Activated CD8-positive, alpha-beta memory T cell treated with anti-CD3 and anti-CD28 coated beads for 36 hours (primary cell): ENCODE data around the gene MAPRE3. TPM values are rescaled to one million over a fixed set of nuclear protein-coding genes. Genes with fewer than 3 reads are reported as not detected.

Source experiments
- CTCF ChIA-PET: fragments of 350-600 bp; sonication (Branson Sonifier 250); formaldehyde crosslinking; loops from one replicate; lab custom pipeline; 2021; ENCODE audit warnings: antibody characterized with exemption; lab: Charles Lee
- POLR2A ChIA-PET: fragments of 350-600 bp; sonication (Branson Sonifier 250); formaldehyde crosslinking; loops from one replicate; lab custom pipeline; 2021; ENCODE audit warnings: antibody characterized with exemption; lab: Charles Lee
- total RNA-seq, 2 experiments: library from RNA; stranded (reverse); gene quantifications; one replicate each; pipeline ENCODE4 v1.2.3, GENCODE V29; 2021

The MAPRE3 gene
- total RNA-seq, 2 experiments from 2014 or later = 2.4 to 3.8 TPM

DNA sequence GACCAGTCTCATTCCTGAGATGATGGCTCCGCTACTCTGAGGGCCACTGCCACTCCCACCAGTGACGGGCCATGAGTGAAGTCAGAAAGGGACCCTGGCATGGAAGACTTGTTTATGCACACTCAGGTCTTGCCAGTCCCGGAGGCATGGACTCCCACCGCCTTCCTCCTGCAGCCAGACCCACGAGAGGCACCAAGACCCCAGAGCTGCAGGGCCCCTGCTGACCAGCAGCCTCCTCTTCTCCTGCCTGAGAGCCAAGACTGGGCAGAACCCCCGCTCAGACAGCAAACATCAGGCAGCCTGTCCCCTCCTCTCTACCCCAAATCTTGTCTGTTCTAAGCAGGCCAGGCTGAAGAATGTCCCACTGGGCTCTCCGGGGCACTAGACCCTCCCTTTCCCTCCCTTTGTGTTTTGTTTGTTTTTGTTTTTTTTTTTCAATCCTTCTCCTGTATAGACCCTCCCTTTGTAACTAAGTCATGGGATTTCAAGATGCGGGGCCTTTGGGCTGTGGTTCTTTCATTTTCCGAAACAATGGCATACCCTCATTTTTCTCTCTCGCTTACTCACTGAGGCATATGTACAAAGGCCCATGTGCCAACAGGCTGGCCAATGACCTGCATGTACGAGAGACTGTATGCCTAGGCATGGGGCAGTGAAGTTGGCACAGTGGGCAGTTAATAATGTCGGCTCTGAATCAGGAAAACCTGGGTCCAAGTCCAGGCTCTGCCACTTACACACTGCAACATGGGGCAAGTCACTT is 24.3 kb upstream of the MAPRE3 start:
- CTCF ChIA-PET = no interaction called here
- POLR2A ChIA-PET = no interaction called here

DNA sequence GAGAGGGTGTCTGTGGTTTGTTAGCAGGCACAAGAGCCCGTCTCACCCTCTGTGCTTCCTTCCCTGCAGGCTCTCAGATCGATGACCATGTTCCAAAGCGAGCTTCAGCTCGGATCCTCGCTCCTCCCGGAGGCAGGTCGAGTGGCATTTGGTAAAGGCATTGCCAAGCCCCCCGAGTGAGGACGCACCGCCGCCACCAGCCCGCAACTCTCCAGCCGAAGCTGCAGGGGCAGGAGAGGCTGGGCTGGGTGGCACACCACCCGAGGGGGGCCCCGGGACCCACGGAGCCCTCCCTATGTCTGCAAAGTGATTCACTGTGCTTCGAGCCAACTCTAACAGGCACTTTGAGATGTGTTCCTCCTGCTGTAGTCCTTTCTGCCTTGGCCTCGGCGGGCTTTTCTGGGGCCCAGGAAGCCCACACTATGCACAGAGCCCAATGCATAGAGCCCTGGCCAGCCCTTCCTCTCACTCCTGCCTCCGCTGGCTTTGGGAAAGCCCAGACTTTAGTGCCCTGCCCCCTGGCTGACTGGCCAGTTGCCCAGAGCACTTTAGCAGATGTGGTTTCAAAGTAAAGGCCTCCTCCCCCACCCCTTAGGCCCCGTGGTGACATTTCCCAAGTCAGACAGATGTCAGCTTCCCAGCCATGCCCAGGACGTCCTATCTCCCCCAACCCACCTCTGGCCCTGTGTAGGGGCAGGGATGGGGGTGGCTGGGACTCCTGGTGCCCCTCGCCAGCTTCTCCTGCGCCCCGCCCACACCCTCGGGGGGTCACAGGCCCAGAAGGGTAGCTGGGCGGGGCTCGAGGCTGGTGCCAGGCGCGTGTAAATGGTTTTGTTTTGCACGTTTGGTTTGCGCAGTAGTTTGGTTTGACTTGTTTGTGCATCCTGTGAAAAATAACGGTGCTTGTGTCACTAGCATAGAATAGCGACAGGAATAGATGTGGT is 23.3 kb upstream of the MAPRE3 start:
- ChIA-PET POLR2A (no interaction called here), CTCF (interaction anchor here (0.6 kb wide), 1 partner anchor 326 kb away, joined by 3 read pairs; no protein-coding TSS in a partner anchor)

DNA sequence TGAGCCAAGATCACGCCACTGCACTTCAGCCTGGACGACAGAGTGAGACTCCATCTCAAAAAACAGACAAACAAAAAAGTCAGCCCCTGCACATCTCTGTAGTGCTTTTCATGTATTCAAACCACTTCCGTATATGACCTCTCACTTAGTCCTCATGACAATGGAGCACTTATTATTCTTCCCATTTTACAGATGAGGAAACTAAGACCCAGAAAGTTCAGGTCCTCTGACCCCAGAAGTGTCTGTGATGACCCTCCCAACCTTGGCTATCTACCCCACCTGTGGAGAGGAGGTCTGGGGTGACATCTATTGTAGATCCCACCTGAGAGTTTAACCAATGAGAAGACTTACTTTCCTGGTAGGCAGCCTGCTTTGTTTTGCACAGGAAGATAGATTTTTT is 21.6 kb upstream of the MAPRE3 start:
- CTCF ChIA-PET = no interaction called here
- POLR2A ChIA-PET = no interaction called here

DNA sequence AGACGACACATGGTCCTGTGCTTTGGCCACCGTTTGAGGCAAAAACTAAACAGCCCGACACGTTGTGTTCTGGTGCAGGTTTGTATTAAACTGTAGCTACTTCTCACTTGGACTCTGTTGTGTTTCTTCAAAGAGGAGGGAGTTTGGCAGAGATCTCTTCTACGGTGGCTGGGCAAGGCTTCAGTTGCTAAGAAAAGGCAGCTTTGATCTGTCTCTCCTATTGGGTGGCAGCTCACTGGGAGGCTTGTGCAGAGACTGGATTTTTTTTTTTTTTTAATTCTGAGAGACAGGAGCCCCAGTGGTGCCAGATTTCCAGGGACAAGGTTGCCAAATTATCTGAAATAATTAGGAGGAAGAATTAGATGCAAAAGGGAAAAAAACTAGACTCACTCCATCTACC is 20.2 kb upstream of the MAPRE3 start:
- ChIA-PET POLR2A (no interaction called here), CTCF (no interaction called here)

DNA sequence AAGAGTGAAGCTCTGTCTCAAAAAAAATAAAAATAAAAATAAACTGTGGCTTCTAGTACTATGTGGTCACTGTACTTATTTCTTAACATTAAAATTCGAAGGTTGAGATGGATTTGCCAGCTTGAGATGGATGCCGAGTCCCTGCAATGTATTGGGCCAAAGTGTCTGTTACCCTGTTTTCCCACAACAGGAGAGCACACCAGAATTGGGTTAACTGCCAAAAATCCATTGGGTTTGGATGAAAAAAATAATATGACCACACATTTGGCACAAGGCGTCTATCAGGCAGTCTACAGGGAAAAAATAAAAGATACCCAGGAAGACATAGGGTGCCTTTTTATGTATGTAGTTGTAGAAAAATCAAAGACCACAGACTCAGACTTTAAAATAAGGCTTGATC is 19.2 kb upstream of the MAPRE3 start:
- ChIA-PET POLR2A (no interaction called here), CTCF (no interaction called here)

DNA sequence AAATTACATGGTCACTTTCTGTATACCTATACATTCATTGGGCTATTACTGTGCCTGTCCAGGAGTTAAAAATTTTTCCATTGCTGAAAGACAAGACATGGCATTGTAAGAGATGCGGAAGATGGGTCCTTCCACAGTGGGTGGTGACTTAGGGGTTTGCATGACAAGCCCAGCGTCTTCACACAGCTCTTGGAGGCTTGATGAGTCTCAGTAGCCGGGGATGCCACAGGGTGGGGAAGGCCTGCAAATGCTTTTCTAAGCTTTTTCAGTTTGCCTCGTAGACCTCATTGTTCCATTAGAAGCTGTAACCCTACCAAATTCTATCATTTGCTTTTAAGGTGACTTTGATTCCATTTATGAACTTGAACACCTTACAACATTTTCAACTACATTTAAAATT is 18.1 kb upstream of the MAPRE3 start:
- CTCF ChIA-PET = interaction anchor here (1.1 kb wide), 1 partner anchor 10 kb away, joined by 5 read pairs; no protein-coding TSS in a partner anchor
- POLR2A ChIA-PET = no interaction called here

DNA sequence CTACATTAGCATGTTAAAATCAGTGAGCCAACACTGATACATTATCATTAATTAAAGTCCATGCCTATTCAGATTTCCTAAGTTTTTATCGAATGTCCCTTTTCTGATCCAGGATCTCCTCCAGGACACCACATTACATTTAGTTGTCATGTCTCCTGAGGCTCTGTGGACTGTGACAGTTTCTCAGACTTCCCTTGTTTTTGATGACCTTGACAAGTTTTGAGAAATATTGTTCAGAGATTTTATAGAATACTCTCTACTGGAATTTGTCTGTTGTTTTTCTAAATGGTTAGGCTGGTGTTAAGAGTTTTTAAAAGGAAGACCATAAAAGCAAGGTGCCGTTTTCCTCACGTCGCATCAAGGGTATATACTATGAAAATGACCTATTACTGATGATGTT is 16.3 kb upstream of the MAPRE3 start:
- POLR2A ChIA-PET = no interaction called here
- CTCF ChIA-PET = interaction anchor here (1.4 kb wide), 1 partner anchor 8 kb away, joined by 5 read pairs; no protein-coding TSS in a partner anchor

DNA sequence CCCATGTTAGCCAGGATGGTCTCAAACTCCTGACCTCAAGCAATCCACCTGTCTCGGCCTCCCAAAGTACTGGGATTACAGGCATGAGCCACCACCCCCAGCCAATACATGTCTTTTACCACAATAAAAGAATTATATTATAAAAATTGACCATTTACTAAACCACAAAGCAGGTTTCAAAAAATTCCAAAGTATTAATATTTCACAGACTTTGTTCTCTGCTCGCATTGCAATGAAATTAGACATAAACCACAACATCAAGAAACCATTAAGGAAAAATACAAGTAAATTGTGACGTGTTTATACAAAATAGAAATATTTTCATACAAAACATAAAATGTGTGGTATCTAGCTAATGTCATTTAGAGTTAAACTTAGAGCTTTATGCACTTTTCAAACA is 13.4 kb upstream of the MAPRE3 start:
- POLR2A ChIA-PET = no interaction called here
- CTCF ChIA-PET = interaction anchor here (0.5 to 1.6 kb wide), 2 partner anchors 60 to 179 kb away, joined by 3 to 7 read pairs; no protein-coding TSS in a partner anchor

DNA sequence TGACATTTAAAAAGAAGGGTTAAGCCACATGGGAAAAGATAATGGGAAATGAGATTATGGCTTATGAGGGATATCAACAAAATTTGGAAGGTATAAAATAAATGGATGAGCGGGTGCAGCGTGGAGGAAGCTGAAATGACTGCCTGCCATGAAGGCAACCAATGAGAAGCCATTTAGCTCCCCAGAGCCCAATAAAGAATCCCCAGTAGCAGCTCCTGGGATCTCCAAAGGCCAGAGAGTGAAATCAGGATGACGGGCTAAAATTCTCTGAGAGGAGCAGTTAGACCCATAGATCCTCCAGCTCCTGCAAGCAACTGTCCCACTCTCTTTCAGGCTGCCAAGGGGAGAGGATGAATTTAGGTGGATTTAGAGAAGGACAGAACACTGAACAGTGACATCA is 12.9 kb upstream of the MAPRE3 start:
- POLR2A ChIA-PET = interaction anchor here (0.8 kb wide), 1 partner anchor 205 kb away, joined by 3 read pairs; no protein-coding TSS in a partner anchor

DNA sequence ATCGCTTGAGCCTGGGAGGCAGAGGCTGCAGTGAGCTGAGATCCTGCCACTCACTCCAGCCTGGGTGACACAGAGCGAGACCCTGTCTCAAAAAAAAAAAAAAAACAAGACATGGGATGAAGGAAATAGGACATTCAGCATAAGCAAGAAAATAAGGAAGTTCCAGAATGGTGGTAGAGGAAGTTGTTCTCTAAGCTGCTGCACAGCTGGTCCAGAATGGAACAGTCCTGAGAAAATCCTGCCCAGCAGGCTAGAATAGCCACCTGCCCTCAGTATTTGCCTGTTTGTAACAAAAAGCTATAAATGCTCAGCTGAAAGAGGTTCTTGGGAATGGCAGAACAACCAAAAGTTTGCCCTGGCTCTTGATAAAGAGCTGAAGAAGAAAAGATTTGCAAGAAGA is 11.1 kb upstream of the MAPRE3 start:
- ChIA-PET POLR2A (no interaction called here), CTCF (interaction anchor here (0.8 to 1.6 kb wide), 5 partner anchors 16 to 135 kb away, joined by 3 to 7 read pairs (median 4); no protein-coding TSS in a partner anchor)

More for the DNA sequence above, 12.9 kb upstream of the MAPRE3 start:
- CTCF ChIA-PET = interaction anchor here (0.5 to 1.6 kb wide), 3 partner anchors 37 to 178 kb away, joined by 3 to 7 read pairs (median 3); no protein-coding TSS in a partner anchor

DNA sequence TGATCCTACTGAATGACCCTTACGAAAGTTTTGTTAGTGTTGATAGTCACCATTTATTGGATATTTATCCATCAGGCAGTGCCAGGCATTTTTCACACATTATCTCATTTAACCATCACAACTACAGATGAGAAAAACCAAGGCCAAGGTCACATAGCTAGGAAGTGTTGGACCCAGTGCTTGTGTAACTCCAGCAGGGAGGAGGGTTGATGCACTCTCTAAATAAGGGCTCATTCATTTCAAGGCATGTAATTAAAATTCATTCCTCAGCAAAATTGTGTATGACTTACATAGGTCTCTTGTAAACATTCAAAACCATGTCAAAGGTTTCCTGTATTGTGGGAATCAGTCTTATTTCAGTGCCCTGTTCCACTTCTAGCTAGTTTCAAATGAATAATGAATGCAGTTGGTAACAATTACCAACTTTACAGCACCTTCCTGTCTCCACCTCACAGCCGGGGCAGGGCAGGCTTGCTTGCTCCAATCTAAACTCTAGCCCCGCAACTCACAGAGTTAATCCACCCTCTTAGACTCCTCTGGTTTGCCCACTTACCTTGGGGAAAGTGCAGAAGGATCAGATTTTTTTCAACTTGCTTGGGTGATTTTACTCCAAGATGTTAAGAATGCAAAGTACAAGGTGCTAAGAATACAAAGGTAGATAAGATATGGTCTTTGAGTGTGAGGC is 5.8 kb upstream of the MAPRE3 start:
- CTCF ChIA-PET = interaction anchor here (0.9 to 1.2 kb wide), 3 partner anchors 11 to 55 kb away, joined by 3 to 4 read pairs (median 3); no protein-coding TSS in a partner anchor

DNA sequence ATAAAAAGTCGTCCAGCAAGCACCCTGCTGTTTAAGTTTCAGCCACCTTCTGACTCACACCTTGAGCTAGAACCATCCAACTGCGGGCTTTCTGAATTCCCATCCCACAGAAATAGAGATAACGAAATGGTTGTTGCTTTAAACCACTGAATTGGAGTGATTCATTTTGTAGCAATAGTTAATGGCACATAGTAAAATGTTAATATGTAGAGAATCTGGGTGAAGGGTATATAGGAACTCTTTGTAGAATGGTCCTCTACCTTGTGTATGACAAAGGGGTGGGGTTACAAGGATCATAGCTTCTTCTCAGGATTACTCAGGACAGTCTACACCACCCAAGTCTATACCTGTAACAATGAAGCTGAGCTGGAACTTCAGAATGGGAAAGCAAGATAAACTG is 2.4 kb upstream of the MAPRE3 start:
- ChIA-PET CTCF (interaction anchor here (0.8 to 1.8 kb wide), 6 partner anchors 9 to 312 kb away, joined by 3 to 5 read pairs (median 4); no protein-coding TSS in a partner anchor), POLR2A (interaction anchor here (1.0 kb wide), 1 partner anchor 54 kb away, joined by 4 read pairs; no protein-coding TSS in a partner anchor)

More for the DNA sequence above, 5.8 kb upstream of the MAPRE3 start:
- POLR2A ChIA-PET = no interaction called here

DNA sequence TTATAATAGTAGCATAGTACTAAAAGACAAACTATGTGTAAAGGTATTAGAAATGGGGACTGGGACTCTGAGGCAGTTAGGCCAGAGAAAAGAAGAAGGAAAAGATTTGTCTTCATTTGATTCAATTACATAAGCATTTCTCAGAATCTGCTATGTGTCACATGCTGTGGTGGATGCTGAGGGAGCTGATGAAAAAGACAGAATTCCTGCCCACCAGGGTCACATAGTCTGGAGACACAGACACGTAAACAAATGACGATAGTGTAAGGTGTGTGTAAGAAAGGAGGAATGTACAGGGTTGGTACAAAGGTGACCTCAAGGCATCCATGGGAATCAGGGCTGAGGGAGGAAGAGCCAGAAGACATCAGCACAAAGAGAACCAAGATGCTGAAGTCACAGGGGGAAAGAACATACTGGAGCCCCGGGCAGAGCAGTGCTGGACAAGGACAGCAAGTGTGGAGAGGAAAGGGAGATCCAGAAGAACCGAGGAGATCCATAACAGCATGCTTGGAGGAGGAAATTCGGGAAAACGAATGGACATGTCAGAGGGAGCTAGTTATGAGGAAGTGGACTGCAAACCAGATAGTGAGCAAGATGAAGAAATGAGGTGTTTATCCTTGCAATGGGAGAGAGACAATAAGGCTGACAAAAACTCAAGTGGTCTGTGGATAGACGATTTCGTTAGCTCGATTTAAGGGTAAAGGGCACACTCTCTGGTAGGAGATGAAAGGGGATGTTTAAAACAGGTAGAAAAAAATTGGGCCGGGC is 1.2 kb upstream of the MAPRE3 start:
- CTCF ChIA-PET = interaction anchor here (0.6 to 1.5 kb wide), 7 partner anchors 8 to 223 kb away, joined by 3 to 5 read pairs (median 3); no protein-coding TSS in a partner anchor
- POLR2A ChIA-PET = interaction anchor here (1.0 kb wide), 1 partner anchor 53 kb away, joined by 4 read pairs; no protein-coding TSS in a partner anchor

DNA sequence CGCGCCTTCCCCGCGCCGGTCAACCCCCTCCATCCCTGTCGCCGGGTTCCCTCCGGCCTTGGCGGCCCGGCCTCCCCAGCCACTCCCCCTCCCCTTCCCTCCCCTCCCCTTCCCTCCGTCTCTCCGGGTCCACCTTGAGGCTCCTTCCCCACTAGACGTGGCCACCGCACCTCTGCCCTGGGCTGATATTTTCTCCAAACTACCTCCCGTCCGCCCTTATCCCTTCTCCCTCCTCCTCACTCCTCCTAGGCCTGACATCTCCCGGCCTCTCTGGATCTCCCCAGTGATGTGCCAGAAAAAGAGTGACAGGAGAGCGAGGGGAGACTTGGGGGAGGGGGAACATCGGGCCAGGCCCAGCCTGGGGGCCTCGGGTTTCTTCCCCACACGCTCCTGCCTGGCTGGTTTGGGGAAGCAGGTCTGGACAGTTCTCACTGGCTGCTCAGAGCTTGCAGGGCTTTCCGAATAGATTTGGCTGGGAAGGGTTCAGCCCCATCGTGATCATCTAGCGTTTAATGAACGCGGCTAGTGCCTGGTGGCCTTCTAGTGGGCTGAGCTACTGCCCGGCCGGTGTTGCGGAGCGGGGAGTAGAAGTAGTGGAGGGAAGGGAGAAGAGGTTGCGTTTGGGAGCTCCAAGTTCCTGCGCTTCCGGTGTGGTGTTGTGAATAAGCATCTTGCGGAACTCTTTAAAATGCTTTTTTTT is 641 bp downstream of the MAPRE3 start:
- POLR2A ChIA-PET = no interaction called here
- CTCF ChIA-PET = interaction anchor here (0.6 to 1.2 kb wide), 3 partner anchors 9 to 46 kb away, joined by 3 to 5 read pairs (median 4); no protein-coding TSS in a partner anchor

DNA sequence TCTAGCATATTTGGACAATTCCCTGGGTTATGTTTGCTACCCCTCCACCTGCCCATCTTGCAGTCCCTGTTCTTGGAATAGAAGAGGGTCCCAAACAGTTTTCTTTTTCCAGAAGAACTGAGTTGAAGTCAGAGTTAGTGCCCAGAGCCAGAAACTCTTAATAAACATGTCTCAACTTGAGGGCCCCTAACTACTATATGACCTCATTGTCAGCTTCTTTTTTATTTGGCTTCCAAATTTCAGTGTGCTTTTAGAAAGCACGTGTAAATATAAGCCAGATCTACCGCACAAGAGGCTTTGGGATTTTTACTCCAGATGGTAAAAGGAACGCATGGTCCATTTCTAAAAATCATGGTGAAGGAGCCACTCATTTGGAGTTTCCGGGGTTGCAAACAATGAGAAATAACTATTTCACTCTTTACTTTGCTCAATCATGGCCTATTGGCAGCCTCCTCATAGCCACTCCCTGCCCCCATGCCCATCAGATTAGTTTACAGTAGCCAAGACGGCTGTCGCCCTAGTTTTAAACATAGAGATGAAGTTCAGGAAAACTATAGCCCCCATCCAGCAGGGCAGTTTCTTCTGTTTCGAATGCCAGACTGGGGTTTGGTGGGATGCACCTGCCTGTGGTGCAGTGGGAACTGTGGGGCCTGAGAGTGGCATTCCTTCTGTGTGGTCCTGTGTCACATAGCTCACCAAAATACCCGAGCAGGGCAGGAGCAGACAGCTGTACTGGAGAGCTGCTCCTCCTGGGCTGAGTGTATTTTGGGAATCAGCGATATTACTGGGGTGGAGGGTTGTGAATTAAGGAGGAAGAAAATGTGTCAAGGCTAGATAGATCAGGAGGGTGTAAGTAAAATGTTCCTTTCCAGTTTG is 1.7 kb downstream of the MAPRE3 start:
- ChIA-PET POLR2A (no interaction called here), CTCF (interaction anchor here (0.6 to 1.2 kb wide), 6 partner anchors 10 to 394 kb away, joined by 3 to 5 read pairs (median 4); no protein-coding TSS in a partner anchor)

DNA sequence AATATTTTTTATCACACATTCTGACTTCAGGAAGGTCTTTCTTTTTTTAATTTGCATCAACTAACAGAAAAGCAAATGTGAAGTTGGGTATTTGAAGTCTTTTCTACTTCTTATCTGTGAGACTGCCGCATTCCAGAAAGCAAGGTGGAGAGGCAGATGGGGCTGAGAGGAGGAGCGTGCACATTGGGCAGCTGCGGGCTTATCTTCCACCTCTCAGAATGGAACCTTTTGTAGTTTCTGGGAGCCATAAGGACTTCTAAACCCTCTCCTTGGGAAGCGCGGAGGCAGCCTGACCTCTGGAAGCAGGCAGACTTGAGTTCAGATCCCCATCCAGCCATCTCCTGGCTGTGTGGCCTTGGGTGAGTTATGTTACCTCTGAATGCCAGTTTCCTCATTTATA is 3.9 kb downstream of the MAPRE3 start:
- ChIA-PET POLR2A (no interaction called here), CTCF (interaction anchor here (1.2 to 1.6 kb wide), 2 partner anchors 13 to 15 kb away, joined by 4 to 5 read pairs; no protein-coding TSS in a partner anchor)
